Measurements from ENCODE around the gene BROX.
"Not testable (repeated sequence)": the region's sequence is repeated elsewhere in the genome, so short reads cannot be mapped to it uniquely, and the experiment has no call there.

BROX gene

GRCh38 chr1:222749927-222750326, 37.6 kb downstream of the BROX start:
- no peak for TF ChIP-seq CTCF (IDR thresholded peaks at IDR 0.05; ENCODE audit: borderline replicate concordance, insufficient read depth, low read depth, low read length)
- no peak overlapping the region for H3K4me3 ChIP-seq (ENCODE audit: low read depth, low read length)

DNA sequence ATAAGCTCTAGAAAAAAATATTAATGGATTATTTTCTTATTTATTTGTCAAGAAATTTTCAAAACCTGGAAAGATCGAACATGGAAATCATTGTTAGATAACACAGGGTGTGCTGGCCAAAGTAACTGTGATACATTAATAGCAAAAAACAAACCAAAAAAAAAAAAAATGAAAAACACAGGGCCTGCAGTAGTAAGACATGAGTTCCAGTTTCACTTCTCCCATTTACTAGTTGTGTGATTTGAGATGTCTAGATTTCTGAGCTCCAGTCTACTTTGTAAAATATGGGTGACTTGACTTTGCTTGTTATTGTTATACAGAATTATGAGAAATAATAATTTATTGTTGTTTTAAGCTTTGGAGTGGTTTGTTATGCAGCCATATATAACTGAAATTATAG, 38.3 kb downstream of the BROX start:
- no peak overlapping the region for H3K4me3 ChIP-seq (ENCODE audit: low read depth, low read length)
- no peak for TF ChIP-seq CTCF (IDR thresholded peaks at IDR 0.05; ENCODE audit: borderline replicate concordance, insufficient read depth, low read depth, low read length)

GRCh38 chr1:222751255-222751654, 38.9 kb downstream of the BROX start:
- H3K4me3 ChIP-seq (ENCODE audit: low read depth, low read length): no peak overlapping the region
- no peak for TF ChIP-seq CTCF (IDR thresholded peaks at IDR 0.05; ENCODE audit: borderline replicate concordance, insufficient read depth, low read depth, low read length)

DNA sequence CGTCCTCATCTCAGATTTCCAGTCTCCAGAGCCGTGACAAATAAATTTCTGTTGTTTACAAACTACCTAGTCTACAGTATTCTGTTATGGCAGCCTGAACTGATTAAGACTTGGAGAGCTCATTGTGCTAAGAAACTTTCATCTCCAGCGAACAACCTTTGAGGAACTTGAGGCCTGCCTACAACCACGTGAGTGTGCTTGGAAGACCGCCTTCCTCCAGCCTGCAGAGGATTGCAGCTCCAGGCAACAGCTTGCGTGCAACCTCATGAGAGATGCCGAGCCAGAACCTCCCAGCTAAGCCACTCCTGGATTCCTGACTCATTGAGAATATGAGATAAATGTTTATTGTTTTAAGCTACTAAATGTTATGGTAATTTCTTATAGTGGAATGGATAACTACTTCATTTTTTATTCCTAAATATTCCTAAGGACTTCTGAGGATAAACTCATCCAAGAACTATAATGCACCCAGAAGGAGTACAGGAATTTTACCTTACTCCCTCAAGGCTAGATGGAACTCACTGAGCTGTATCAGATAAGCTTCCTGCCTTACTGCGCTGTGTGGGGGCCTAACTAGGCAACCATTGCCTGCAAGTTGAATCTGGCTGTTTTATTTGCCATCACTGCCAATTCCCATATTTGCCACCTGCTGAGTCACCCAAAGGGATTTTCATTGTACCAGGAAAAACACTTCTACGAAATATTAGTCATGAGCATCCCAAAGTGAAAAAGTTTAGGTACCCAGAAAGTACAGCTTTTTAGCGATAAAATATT, 42.2 kb downstream of the BROX start:
- no peak overlapping the region for H3K4me3 ChIP-seq (ENCODE audit: low read depth, low read length)
- TF ChIP-seq CTCF (IDR thresholded peaks at IDR 0.05; ENCODE audit: borderline replicate concordance, insufficient read depth, low read depth, low read length): no peak

GRCh38 chr1:222757646-222758268, 45.4 kb downstream of the BROX start:
- H3K4me3 ChIP-seq (ENCODE audit: low read depth, low read length): no peak overlapping the region
- no peak for TF ChIP-seq CTCF (IDR thresholded peaks at IDR 0.05; ENCODE audit: borderline replicate concordance, insufficient read depth, low read depth, low read length)

DNA sequence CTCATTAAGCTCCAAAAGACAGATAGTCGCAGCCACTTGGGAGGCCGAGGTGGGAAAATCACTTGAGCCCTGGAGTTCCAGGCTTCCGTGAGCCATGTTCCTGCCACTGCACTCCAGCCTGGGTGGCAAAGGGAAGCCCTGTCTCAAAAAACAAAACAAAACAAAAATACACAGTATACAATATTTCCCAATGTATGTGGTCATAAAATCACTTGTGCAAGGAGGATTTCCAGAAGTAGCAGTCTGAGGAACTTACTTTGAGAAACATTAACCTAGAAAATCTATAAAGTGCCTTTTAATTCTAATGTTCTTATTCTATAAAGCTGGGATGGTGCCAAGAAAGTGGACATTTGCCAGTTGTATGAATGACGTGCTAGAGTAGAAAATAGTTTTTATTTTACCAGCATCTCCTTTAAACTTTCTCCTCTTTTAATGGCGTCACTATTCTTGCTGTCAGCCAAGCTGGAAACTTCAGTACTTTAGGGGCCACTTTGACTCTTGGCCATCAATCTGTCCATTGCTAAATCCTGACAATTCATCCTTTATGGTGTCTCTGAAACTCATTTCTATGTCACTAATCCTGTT, 47.2 kb downstream of the BROX start:
- no peak overlapping the region for H3K4me3 ChIP-seq (ENCODE audit: low read depth, low read length)
- TF ChIP-seq CTCF (IDR thresholded peaks at IDR 0.05; ENCODE audit: borderline replicate concordance, insufficient read depth, low read depth, low read length): no peak

DNA sequence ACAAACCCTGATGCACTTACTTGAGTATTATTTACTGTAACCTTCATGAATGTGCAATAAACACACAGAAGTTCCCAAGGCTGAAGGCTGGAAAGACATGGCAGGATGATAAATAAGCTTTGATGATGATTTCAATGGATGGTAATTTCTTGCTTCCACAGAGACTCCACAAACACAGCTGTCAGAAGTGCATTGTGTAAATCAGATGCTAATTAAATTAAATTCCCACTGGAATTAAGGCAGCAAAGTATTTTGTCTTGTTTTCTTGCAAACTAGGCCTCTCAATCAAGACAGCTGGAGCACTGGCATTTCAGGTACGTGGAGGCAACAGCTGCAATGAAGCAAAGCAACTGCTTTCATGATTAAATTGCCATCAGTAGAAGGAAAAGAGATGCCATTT, 48.7 kb downstream of the BROX start:
- TF ChIP-seq CTCF (IDR thresholded peaks at IDR 0.05; ENCODE audit: borderline replicate concordance, insufficient read depth, low read depth, low read length): no peak
- no peak overlapping the region for H3K4me3 ChIP-seq (ENCODE audit: low read depth, low read length)

DNA sequence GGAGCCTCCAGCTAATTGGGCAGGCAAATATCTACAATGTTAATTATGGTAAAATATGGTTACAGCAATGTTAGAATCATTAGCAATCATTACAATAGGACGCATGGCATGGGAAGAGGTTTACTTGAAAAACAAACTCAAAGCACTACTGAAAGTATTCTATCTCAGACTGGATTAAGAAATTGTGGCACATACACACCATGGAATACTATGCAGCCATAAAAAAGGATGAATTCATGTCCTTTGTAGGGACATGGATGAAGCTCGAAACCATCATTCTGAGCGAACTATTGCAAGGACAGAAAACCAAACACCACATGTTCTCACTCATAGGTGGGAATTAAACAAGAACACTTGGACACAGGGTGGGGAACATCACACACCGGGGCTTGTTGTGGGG, 49.8 kb downstream of the BROX start:
- not testable (repeated sequence) for H3K4me3 ChIP-seq (ENCODE audit: low read depth, low read length)
